ENCODE results near the gene ARL8B.

DNA sequence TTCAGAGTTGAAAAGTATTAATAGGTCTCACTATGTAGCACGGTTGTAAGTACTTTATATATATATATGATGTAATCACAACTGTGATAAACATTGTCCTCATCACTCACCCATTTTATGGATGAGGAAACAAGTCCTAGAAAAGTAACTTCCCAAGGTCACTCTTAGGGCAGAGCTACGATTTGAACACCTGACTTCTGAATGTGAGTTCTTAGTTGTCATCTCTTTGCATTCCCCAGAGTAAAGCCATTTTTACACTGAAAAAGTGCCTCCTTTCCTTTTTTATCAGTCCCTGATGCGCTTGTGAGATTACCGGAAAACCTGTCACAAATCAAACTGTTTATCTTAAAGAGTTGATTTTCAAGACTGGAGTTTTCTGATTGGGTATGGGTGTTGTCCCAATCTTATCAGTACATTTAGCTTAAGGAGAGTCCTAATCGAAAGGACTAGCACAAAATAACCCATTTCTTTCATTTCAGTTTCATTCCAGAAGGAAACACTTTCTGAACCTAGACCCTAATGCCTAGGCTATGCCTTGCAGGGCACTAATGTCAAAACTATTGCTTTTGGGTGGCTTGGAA is 63.1 kb downstream of the ARL8B start:
- TF ChIP-seq, protein P1, sequence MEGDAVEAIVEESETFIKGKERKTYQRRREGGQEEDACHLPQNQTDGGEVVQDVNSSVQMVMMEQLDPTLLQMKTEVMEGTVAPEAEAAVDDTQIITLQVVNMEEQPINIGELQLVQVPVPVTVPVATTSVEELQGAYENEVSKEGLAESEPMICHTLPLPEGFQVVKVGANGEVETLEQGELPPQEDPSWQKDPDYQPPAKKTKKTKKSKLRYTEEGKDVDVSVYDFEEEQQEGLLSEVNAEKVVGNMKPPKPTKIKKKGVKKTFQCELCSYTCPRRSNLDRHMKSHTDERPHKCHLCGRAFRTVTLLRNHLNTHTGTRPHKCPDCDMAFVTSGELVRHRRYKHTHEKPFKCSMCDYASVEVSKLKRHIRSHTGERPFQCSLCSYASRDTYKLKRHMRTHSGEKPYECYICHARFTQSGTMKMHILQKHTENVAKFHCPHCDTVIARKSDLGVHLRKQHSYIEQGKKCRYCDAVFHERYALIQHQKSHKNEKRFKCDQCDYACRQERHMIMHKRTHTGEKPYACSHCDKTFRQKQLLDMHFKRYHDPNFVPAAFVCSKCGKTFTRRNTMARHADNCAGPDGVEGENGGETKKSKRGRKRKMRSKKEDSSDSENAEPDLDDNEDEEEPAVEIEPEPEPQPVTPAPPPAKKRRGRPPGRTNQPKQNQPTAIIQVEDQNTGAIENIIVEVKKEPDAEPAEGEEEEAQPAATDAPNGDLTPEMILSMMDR (IDR thresholded peaks at IDR 0.05), result no peak
- TF ChIP-seq POLR2A (IDR thresholded peaks at IDR 0.05), result no peak

Measured in testis (tissue), 2 donors.